Measurements from ENCODE around the gene ZC3H11A. TPM values are rescaled to one million over a fixed set of nuclear protein-coding genes. Genes with fewer than 3 reads are reported as not detected.

Gene ZC3H11A
- total RNA-seq, 1 donor from 2014 or later: 111 TPM

DNA sequence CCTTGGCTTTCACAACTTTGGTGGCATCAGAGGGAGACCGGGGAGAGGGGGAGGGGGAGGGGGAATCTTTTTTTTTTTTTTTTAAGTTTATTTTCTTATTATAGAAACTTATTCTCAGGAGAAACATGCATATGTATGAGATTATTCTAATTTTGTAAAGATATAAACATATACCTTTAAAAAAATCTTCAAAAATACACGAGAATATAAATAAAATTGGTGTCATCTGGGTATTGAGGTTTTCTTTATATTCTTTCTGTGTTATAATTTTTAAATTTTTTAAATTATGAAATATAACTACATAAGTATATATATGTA is 47.1 kb downstream of the ZC3H11A start:
- DNase-seq: no peak

DNA sequence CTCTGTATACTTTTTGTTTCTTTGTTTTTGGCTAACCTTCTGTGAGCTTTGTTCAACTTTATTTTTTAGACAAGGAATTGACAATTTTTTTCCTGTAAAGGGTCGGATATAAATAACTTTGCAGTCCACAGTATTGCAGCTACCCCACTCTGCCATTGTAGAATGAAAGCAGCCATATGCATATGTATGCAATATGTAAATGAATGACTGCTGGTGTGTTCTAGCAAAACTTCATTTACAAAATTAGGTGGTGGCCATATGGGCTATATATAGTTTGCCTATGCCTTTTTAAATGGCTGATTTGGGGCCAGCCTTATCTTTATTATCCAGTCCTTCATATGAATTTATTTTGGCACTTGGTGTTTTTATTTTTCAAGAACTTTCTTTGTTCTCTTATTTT is 48.0 kb downstream of the ZC3H11A start:
- DNase-seq: no peak

Small RNA genes within 50 kb of the gene (small RNA-seq; reads per million reads assigned to genes)
- gene ZC3H11A (ENCODE audit: low replicate concordance): 0.17 reads per million

Other genes with a start within 250 kb of the ZC3H11A start
- 97.4 TPM for gene ATP2B4, start 168.8 kb upstream of the ZC3H11A start, total RNA-seq
- 1.2 TPM for gene LAX1, start 30.4 kb upstream of the ZC3H11A start, total RNA-seq
- 24.9 TPM for gene ZBED6, start within 50 bp of the ZC3H11A start, total RNA-seq
- gene SNRPE, start 66.0 kb downstream of the ZC3H11A start, total RNA-seq: 53.6 TPM